Measurements from ENCODE around the gene NME5.

DNA sequence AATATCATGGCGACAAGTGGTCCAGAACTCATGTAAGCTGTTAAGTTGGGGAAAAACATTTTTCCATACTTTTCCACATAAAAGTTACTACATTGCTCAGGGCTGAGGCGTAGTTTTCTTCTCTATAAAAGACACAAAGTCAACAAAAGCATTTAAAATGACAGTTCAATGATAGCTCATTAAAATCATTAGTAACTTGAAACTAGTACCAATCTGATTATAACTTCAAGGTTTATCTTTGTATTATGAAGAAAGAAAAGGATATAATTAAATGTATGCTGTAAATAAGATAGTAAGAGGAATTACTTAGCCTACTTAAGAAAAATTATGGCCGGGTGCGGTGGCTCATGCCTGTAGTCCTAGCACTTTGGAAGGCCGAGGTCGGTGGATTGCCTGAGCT is 9.9 kb downstream of the NME5 start:
- TF ChIP-seq POLR2A (IDR thresholded peaks at IDR 0.05): no peak
- TF ChIP-seq, protein P1, sequence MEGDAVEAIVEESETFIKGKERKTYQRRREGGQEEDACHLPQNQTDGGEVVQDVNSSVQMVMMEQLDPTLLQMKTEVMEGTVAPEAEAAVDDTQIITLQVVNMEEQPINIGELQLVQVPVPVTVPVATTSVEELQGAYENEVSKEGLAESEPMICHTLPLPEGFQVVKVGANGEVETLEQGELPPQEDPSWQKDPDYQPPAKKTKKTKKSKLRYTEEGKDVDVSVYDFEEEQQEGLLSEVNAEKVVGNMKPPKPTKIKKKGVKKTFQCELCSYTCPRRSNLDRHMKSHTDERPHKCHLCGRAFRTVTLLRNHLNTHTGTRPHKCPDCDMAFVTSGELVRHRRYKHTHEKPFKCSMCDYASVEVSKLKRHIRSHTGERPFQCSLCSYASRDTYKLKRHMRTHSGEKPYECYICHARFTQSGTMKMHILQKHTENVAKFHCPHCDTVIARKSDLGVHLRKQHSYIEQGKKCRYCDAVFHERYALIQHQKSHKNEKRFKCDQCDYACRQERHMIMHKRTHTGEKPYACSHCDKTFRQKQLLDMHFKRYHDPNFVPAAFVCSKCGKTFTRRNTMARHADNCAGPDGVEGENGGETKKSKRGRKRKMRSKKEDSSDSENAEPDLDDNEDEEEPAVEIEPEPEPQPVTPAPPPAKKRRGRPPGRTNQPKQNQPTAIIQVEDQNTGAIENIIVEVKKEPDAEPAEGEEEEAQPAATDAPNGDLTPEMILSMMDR (IDR thresholded peaks at IDR 0.05): no peak
